Mesenchymal stem cell (in vitro differentiated cells and primary cell): ENCODE measurements around the gene PRRC2A.

ENCODE experiments used
- DNase-seq: peaks from one replicate; pipeline ENCODE4 v3.0.0-alpha.2; 2013
- H2AFZ ChIP-seq: one replicate; pipeline ENCODE4 v1.6.1; 2013; ENCODE audit warnings: low read depth, mild to moderate bottlenecking, control low read depth, inconsistent platforms, low read length, moderate library complexity
- H2AK5ac ChIP-seq: 2 replicates; pipeline ENCODE4 v1.6.1; 2013; ENCODE audit warnings: low read length, moderate library complexity, mild to moderate bottlenecking, inconsistent platforms; ENCODE audit not compliant: severe bottlenecking
- H2BK120ac ChIP-seq: one replicate; pipeline ENCODE4 v1.6.1; 2013; ENCODE audit warnings: low read depth, mild to moderate bottlenecking, inconsistent platforms, low read length, moderate library complexity
- H2BK12ac ChIP-seq, 2 experiments: one replicate each; pipeline ENCODE4 v1.6.1; 2013; ENCODE audit warnings: inconsistent platforms in 2 of 2, low read length in 2 of 2, mild to moderate bottlenecking in 2 of 2, moderate library complexity in 2 of 2, control low read depth in 1 of 2
- H2BK15ac ChIP-seq: one replicate; pipeline ENCODE4 v1.6.1; 2013; ENCODE audit warnings: mild to moderate bottlenecking, low read depth, inconsistent platforms; ENCODE audit not compliant: poor library complexity, severe bottlenecking
- H2BK5ac ChIP-seq: 2 replicates; pipeline ENCODE4 v1.6.1; 2013; ENCODE audit warnings: low read depth, mild to moderate bottlenecking, low read length, control low read depth, inconsistent platforms; ENCODE audit not compliant: poor library complexity, severe bottlenecking
- H3K14ac ChIP-seq, 2 experiments: one replicate each; pipeline ENCODE4 v1.6.1; 2013; ENCODE audit warnings: inconsistent platforms in 2 of 2, low read length in 2 of 2, control low read depth in 1 of 2, mild to moderate bottlenecking in 1 of 2, moderate library complexity in 1 of 2
- H3K18ac ChIP-seq, 2 experiments: one replicate each; pipeline ENCODE4 v1.6.1; 2013; ENCODE audit warnings: inconsistent platforms in 2 of 2, low read length in 2 of 2, control low read depth in 1 of 2, low read depth in 1 of 2, mild to moderate bottlenecking in 1 of 2
- H3K23ac ChIP-seq, 2 experiments: one replicate each; pipeline ENCODE4 v1.6.1; 2013; ENCODE audit warnings: inconsistent platforms in 2 of 2, low read length in 2 of 2, mild to moderate bottlenecking in 2 of 2, moderate library complexity in 2 of 2, control low read depth in 1 of 2
- H3K27ac ChIP-seq: 2 replicates; pipeline ENCODE4 v1.5.1; 2013; ENCODE audit warnings: mild to moderate bottlenecking, moderate library complexity, low read length, control low read depth, inconsistent platforms; ENCODE audit not compliant: poor library complexity, severe bottlenecking
- H3K27me3 ChIP-seq, 2 experiments: 2 replicates each; pipeline versions ENCODE4 v1.6.1 to v1.7.0; 2013; ENCODE audit warnings: low read length in 2 of 2, mild to moderate bottlenecking in 2 of 2, moderate library complexity in 2 of 2, control low read depth in 1 of 2, inconsistent platforms in 1 of 2; ENCODE audit not compliant: control insufficient read depth in 1 of 2, insufficient read depth in 1 of 2
- H3K36me3 ChIP-seq, 2 experiments: 2 replicates each; pipeline versions ENCODE4 v1.6.1 to v1.7.0; 2013; ENCODE audit warnings: low read length in 2 of 2, control low read depth in 1 of 2, inconsistent platforms in 1 of 2, low read depth in 1 of 2, mild to moderate bottlenecking in 1 of 2; ENCODE audit not compliant: insufficient read depth in 2 of 2, control insufficient read depth in 1 of 2
- H3K4ac ChIP-seq, 2 experiments: one replicate each; pipeline ENCODE4 v1.6.1; 2013; ENCODE audit warnings: inconsistent platforms in 2 of 2, low read length in 2 of 2, mild to moderate bottlenecking in 2 of 2, moderate library complexity in 2 of 2, control low read depth in 1 of 2, low read depth in 1 of 2
- H3K4me1 ChIP-seq: 2 replicates; pipeline ENCODE4 v1.6.1; 2013; ENCODE audit warnings: low read depth, low read length, control low read depth; ENCODE audit not compliant: control insufficient read depth, insufficient read depth
- H3K4me2 ChIP-seq: 2 replicates; pipeline ENCODE4 v1.6.1; 2013; ENCODE audit warnings: low read length, mild to moderate bottlenecking, inconsistent platforms; ENCODE audit not compliant: poor library complexity, severe bottlenecking
- H3K4me3 ChIP-seq, 2 experiments: 2 replicates each; pipeline versions ENCODE4 v1.5.1 to v1.7.0; 2013; ENCODE audit warnings: low read length in 2 of 2, mild to moderate bottlenecking in 2 of 2, control low read depth in 1 of 2, low read depth in 1 of 2; ENCODE audit not compliant: insufficient read depth in 1 of 2
- H3K79me1 ChIP-seq: replicated peaks from 2 replicates; pipeline ENCODE4 v1.6.1; 2013; ENCODE audit warnings: mild to moderate bottlenecking, control low read depth, low read length, inconsistent platforms; ENCODE audit not compliant: poor library complexity, severe bottlenecking
- H3K9ac ChIP-seq: 2 replicates; pipeline ENCODE4 v1.7.0; 2013; ENCODE audit warnings: mild to moderate bottlenecking, low read length, moderate library complexity
- H3K9me3 ChIP-seq: 2 replicates; pipeline ENCODE4 v1.7.0; 2013; ENCODE audit warnings: mild to moderate bottlenecking, low read length; ENCODE audit not compliant: control insufficient read depth
- H4K8ac ChIP-seq: one replicate; pipeline ENCODE4 v1.6.1; 2013; ENCODE audit warnings: inconsistent platforms, mild to moderate bottlenecking, low read length, moderate library complexity
- H4K91ac ChIP-seq: one replicate; pipeline ENCODE4 v1.6.1; 2013; ENCODE audit warnings: mild to moderate bottlenecking, low read length, inconsistent platforms
- WGBS: methylation state at CpG from one replicate; pipeline ENCODE4 v1.1.7; 2013; ENCODE audit warnings: mixed read lengths; 5-methylcytosine and 5-hydroxymethylcytosine counted together

Gene PRRC2A

GRCh38 chr6:31631681-31632278, 11.3 kb downstream of the PRRC2A start:
- WGBS, result 98% methylated on average over 31 of the region's 32 CpGs
- Histone ChIP-seq H2AFZ (no peak overlapping the region), H4K8ac (no peak overlapping the region), H3K23ac (no peak overlapping the region), H3K27ac (no peak overlapping the region), H2BK5ac (no peak overlapping the region), H3K36me3 (peaks cover 97 to 100% of the 10 kb centered on the region in 2 experiments), H3K4me3 (no peak overlapping the region), H3K9me3 (no peaks in the 10 kb centered on the region), H3K9ac (no peak overlapping the region), H2BK12ac (no peak overlapping the region), H3K27me3 (no peaks in the 10 kb centered on the region), H3K4me1 (no peaks in the 10 kb centered on the region), H3K79me1 (peaks cover 21% of the 10 kb centered on the region), H2AK5ac (no peak overlapping the region), H3K14ac (no peak overlapping the region), H3K4ac (no peak overlapping the region), H2BK15ac (no peak overlapping the region), H2BK120ac (no peak overlapping the region), H3K18ac (no peak overlapping the region), H4K91ac (no peak overlapping the region), H3K4me2 (no peak overlapping the region)
- no peak for DNase-seq

GRCh38 chr6:31632279-31632946, 11.9 kb downstream of the PRRC2A start:
- H2AK5ac ChIP-seq, result no peak overlapping the region
- no peak overlapping the region for H3K4me3 ChIP-seq
- no peaks in the 10 kb centered on the region for H3K9me3 ChIP-seq
- H2BK5ac ChIP-seq, result no peak overlapping the region
- peaks cover 23% of the 10 kb centered on the region for H3K79me1 ChIP-seq
- no peak overlapping the region for H2BK15ac ChIP-seq
- no peak for DNase-seq
- WGBS, result 95% methylated on average over 26 of the region's 26 CpGs
- no peak overlapping the region for H3K4me2 ChIP-seq
- H4K91ac ChIP-seq, result peak overlapping the region; percentile 62
- H3K9ac ChIP-seq, result peak overlapping the region; percentile 60
- peaks cover 1% of the 10 kb centered on the region for H3K4me1 ChIP-seq
- no peak overlapping the region for H2BK12ac ChIP-seq
- no peak overlapping the region for H3K14ac ChIP-seq
- no peak overlapping the region for H2BK120ac ChIP-seq
- H2AFZ ChIP-seq, result no peak overlapping the region
- peak overlapping the region; percentile 87 for H4K8ac ChIP-seq
- no peak overlapping the region for H3K27ac ChIP-seq
- H3K27me3 ChIP-seq, result no peaks in the 10 kb centered on the region
- H3K4ac ChIP-seq, result no peak overlapping the region
- peaks cover 98 to 99% of the 10 kb centered on the region in 2 experiments for H3K36me3 ChIP-seq
- H3K23ac ChIP-seq, result no peak overlapping the region
- no peak overlapping the region for H3K18ac ChIP-seq

GRCh38 chr6:31633447-31633846, 12.9 kb downstream of the PRRC2A start:
- H3K23ac ChIP-seq, result no peak overlapping the region
- H3K4me2 ChIP-seq, result no peak overlapping the region
- H2BK120ac ChIP-seq, result no peak overlapping the region
- no peak overlapping the region for H2BK12ac ChIP-seq
- no peak overlapping the region for H3K27ac ChIP-seq
- H3K27me3 ChIP-seq, result no peaks in the 10 kb centered on the region
- no peak overlapping the region for H3K4ac ChIP-seq
- no peak overlapping the region for H4K91ac ChIP-seq
- H2AK5ac ChIP-seq, result no peak overlapping the region
- H3K14ac ChIP-seq, result no peak overlapping the region
- no peak overlapping the region for H2BK5ac ChIP-seq
- DNase-seq, result no peak
- H2AFZ ChIP-seq, result no peak overlapping the region
- WGBS, result 97% methylated on average over 7 of the region's 7 CpGs
- no peak overlapping the region for H3K18ac ChIP-seq
- H3K9me3 ChIP-seq, result no peaks in the 10 kb centered on the region
- peaks cover 21% of the 10 kb centered on the region for H3K79me1 ChIP-seq
- H2BK15ac ChIP-seq, result no peak overlapping the region
- H3K4me3 ChIP-seq, result no peak overlapping the region
- H3K36me3 ChIP-seq, result peaks cover 92 to 98% of the 10 kb centered on the region in 2 experiments
- peaks cover 1% of the 10 kb centered on the region for H3K4me1 ChIP-seq
- H4K8ac ChIP-seq, result no peak overlapping the region
- peak overlapping the region; percentile 60 for H3K9ac ChIP-seq

GRCh38 chr6:31634131-31634530, 13.6 kb downstream of the PRRC2A start:
- H3K4me3 ChIP-seq, result no peak overlapping the region
- no peak overlapping the region for H4K91ac ChIP-seq
- H3K18ac ChIP-seq, result no peak overlapping the region
- peaks cover 90 to 97% of the 10 kb centered on the region in 2 experiments for H3K36me3 ChIP-seq
- H3K23ac ChIP-seq, result no peak overlapping the region
- no peak overlapping the region for H2AK5ac ChIP-seq
- no peak overlapping the region for H3K4me2 ChIP-seq
- H3K14ac ChIP-seq, result no peak overlapping the region
- no peak overlapping the region for H4K8ac ChIP-seq
- WGBS, result 83% methylated on average over 3 of the region's 3 CpGs
- no peak for DNase-seq
- H3K4me1 ChIP-seq, result peaks cover 1% of the 10 kb centered on the region
- no peak overlapping the region for H3K4ac ChIP-seq
- no peak overlapping the region for H3K27ac ChIP-seq
- H3K27me3 ChIP-seq, result no peaks in the 10 kb centered on the region
- no peaks in the 10 kb centered on the region for H3K9me3 ChIP-seq
- no peak overlapping the region for H2BK120ac ChIP-seq
- H3K79me1 ChIP-seq, result peaks cover 18% of the 10 kb centered on the region
- H2BK12ac ChIP-seq, result no peak overlapping the region
- H2BK5ac ChIP-seq, result no peak overlapping the region
- H2BK15ac ChIP-seq, result no peak overlapping the region
- H2AFZ ChIP-seq, result no peak overlapping the region
- H3K9ac ChIP-seq, result peak overlapping the region; percentile 60
